DND-41 (cell line): ENCODE results near the gene SIL1.

Experiments used
- EZH2 ChIP-seq: IDR thresholded peaks from 3 replicates; pipeline ENCODE4 v1.6.1; 2012; ENCODE audit warnings: borderline replicate concordance, low read depth, mild to moderate bottlenecking, moderate library complexity, low read length, inconsistent platforms; ENCODE audit not compliant: severe bottlenecking
- TF ChIP-seq, protein P1 (sequence below): IDR thresholded peaks from 2 replicates; pipeline ENCODE4 v1.5.1; 2012; ENCODE audit warnings: borderline replicate concordance, low read length, moderate library complexity, mild to moderate bottlenecking; ENCODE audit not compliant: poor library complexity, severe bottlenecking; ENCODE audit errors: extremely low read depth

DNA sequence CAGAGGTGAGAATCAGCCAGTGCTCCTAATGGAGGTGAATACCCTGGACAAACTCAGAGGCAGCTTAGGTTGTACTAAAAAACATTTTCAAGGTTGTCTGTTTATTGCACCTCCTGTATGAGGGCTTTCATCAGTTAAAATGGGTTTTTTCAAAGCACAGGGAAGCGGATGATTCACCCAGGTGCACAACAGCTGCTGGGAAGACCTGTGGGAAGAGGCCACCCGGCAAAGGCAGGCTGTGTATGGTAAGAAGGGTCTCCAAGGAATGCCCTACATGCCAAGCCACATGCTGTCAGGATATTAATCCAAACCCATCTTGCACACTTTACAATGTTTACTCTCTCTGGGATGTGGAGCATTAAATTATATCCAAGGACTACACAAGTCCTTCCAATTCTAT is 14.7 kb downstream of the SIL1 start:
- TF ChIP-seq, protein P1, sequence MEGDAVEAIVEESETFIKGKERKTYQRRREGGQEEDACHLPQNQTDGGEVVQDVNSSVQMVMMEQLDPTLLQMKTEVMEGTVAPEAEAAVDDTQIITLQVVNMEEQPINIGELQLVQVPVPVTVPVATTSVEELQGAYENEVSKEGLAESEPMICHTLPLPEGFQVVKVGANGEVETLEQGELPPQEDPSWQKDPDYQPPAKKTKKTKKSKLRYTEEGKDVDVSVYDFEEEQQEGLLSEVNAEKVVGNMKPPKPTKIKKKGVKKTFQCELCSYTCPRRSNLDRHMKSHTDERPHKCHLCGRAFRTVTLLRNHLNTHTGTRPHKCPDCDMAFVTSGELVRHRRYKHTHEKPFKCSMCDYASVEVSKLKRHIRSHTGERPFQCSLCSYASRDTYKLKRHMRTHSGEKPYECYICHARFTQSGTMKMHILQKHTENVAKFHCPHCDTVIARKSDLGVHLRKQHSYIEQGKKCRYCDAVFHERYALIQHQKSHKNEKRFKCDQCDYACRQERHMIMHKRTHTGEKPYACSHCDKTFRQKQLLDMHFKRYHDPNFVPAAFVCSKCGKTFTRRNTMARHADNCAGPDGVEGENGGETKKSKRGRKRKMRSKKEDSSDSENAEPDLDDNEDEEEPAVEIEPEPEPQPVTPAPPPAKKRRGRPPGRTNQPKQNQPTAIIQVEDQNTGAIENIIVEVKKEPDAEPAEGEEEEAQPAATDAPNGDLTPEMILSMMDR = no peak
- TF ChIP-seq EZH2 = no peak
